HFF-Myc (cell line): ENCODE measurements around the gene SCUBE1.

Experiments used
- DNase-seq: peaks from one replicate; pipeline ENCODE4 v3.0.0-alpha.2; 2011; ENCODE audit warnings: low read depth; ENCODE audit errors: extremely low read depth
- H3K4me3 ChIP-seq: replicated peaks from 2 replicates; pipeline ENCODE4 v1.5.1; 2011; ENCODE audit warnings: low read depth, mild to moderate bottlenecking, control low read depth, low read length
- CTCF ChIP-seq: IDR thresholded peaks from 2 replicates; pipeline ENCODE4 v1.5.1; 2012; ENCODE audit warnings: mild to moderate bottlenecking, low read depth, low read length, control low read depth; ENCODE audit errors: missing control alignments

The SCUBE1 gene

GRCh38 chr22:43242627-43243026 is 100.5 kb downstream of the SCUBE1 start:
- DNase-seq, result no peak
- H3K4me3 ChIP-seq, result no peak overlapping the region
- no peak for TF ChIP-seq CTCF

GRCh38 chr22:43241699-43242386 is 101.3 kb downstream of the SCUBE1 start:
- no peak for DNase-seq
- no peak for TF ChIP-seq CTCF
- H3K4me3 ChIP-seq, result no peak overlapping the region

- DNase-seq, result no peak
- no peak overlapping the region for H3K4me3 ChIP-seq
- no peak for TF ChIP-seq CTCF
Measured at GRCh38 chr22:43241138-43241597, 102.0 kb downstream of the SCUBE1 start.

GRCh38 chr22:43240614-43241013 is 102.6 kb downstream of the SCUBE1 start:
- no peak overlapping the region for H3K4me3 ChIP-seq
- no peak for TF ChIP-seq CTCF
- no peak for DNase-seq

- TF ChIP-seq CTCF, result no peak
- no peak overlapping the region for H3K4me3 ChIP-seq
- DNase-seq, result no peak
Measured at GRCh38 chr22:43239956-43240355, 103.2 kb downstream of the SCUBE1 start.

- no peak for DNase-seq
- no peak for TF ChIP-seq CTCF
Measured at GRCh38 chr22:43239193-43239780, 103.9 kb downstream of the SCUBE1 start.

More at GRCh38 chr22:43239193-43239780, 103.9 kb downstream of the SCUBE1 start:
- H3K4me3 ChIP-seq, result no peak overlapping the region
